HG02642 (cell line): ENCODE results near the gene FGFRL1.
"Not testable (repeated sequence)": the region's sequence is repeated elsewhere in the genome, so short reads cannot be mapped to it uniquely, and the experiment has no call there.

Experiments
- ATAC-seq: cut with Tn5 transposase; IDR thresholded peaks from one replicate; pipeline ENCODE4 v1.9.1; 2021; ENCODE audit warnings: mild to moderate bottlenecking; ENCODE audit not compliant: unreplicated experiment, poor library complexity

Gene FGFRL1

GRCh38 chr4:1036095-1036494 is 24.7 kb downstream of the FGFRL1 start:
- ATAC-seq = no peak

DNA sequence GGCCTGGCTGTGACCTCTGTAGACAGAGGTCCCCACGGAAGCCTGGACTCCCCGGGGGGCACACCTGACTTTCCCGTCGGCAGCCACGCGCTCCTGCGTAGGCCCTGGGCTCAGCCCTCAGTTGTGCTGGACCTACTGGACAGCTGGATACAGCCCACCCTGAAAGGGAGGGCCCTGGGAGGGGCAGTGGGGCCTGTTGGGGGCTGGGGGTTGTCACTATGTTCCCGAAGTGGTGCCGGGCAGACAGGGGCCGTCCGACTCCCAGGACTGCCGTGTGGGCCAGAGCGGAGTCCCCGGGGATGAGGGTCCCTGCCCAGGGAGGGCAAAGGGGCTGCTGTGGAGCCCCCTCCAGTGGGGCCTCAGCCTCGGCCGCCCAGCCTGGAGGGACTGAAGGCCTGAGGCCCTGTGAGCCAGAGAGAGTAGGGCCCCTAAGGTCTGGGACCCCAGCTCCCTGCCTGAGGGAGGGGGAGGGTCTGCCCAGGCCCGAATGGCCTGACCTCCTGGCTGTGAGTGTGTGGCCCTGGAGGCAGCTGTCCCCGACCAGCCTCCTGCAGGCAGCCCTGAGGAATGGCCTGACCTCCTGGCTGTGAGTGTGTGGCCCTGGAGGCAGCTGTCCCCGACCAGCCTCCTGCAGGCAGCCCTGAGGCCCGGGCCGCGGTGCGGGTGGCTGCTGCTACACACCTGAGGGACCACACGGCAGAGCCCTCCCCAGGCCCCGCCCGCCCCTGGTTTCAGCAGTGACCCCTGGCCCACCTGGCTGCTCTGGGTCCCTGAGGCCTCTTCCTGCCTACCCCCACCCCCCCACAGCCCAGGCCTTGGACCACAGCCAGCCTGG is 25.8 kb downstream of the FGFRL1 start:
- ATAC-seq = no peak

DNA sequence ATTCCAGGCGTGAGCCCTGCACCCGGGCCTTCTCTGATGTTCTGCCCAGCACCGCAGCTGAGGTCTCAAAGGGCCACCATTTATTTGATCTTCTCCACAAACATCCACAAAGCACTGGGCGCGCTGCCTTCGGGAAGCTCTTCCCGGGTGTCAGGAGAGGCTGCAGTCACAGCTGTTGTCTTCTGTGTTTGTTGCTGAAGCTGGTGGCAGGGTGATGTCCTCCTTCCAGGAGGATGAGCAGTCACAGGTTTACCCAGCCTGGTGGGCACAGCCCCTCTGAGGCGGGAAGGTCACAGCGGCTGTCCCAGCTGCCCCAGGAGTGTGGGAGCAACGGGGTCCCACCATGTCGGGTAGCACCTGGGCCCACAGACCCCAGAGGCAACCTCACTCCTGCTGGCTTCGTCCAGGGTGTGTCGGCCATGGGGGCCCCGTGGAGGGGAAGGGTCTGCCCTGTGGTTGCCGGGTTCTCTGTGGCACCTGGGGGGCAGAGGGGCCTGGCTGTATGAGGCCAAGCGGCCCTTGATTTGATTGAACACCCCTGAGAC is 27.6 kb downstream of the FGFRL1 start:
- ATAC-seq = no peak

DNA sequence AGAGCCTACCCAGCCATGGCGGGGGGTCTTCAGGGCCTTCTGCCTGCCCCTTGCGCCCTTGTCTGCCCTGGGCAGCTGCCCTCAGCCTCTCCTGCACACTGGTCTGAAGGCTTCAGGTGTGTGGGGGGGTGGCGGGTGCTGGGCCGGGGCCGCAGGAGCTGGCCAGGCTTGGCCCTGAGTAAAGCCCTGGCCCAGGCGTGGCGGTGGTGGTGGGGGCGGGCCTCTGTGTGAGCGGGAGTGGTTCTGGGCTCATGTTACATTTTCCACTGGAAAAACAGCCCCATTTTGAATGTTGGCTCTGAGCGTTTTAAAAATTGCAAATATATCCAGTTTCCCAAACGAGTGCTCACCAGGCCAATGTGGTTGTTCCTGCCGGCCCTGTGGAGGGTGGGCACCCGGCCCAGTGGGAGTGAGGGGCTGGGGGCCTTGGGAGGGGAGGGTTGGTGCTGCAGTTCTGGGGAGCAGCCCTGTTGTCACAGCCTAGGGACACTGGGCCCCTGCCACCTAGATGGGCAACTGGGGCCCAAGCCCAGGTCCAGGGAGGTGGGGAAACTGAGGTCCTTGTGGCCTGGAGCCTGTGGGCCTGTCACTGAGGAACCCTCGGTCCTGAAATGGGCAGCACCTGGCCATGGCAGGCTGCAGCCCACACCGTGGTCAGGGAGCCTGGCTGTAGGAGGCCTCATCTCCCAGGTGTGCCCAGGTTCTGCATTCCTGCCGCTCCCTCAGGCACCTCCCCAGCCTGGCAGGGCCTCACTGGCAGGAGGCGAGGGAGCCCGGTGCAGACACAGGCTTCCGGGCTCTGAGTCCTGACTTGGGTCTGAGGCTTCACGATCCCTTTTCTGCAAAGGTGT is 28.3 kb downstream of the FGFRL1 start:
- ATAC-seq = no peak

GRCh38 chr4:1040344-1041146 is 29.1 kb downstream of the FGFRL1 start:
- ATAC-seq = no peak

- no peak for ATAC-seq
Measured at GRCh38 chr4:1041147-1041935, 29.9 kb downstream of the FGFRL1 start.

DNA sequence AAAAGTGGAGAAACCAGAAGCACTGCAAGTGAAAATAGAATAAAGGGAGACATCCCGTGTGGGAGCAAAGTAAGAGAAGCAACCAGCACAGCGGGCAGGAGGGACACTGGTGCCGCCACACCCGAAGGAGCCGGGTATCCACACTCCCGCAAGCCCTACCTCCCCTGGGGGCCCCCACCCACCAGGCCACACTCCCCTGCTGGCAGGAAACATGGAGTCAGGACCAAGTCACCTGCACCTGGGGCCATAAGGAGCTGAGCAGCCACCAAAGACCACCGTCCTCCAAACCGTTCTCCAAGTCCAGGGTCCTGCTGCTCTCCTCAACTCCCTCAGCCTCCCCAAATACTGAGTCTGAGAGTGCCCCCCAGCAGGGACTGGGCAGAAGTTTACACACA is 30.5 kb downstream of the FGFRL1 start:
- ATAC-seq = no peak

GRCh38 chr4:1042352-1043055 is 31.1 kb downstream of the FGFRL1 start:
- no peak for ATAC-seq

GRCh38 chr4:1043162-1043561 is 31.7 kb downstream of the FGFRL1 start:
- no peak for ATAC-seq

- no peak for ATAC-seq
Measured at GRCh38 chr4:1043651-1044468, 32.4 kb downstream of the FGFRL1 start.

DNA sequence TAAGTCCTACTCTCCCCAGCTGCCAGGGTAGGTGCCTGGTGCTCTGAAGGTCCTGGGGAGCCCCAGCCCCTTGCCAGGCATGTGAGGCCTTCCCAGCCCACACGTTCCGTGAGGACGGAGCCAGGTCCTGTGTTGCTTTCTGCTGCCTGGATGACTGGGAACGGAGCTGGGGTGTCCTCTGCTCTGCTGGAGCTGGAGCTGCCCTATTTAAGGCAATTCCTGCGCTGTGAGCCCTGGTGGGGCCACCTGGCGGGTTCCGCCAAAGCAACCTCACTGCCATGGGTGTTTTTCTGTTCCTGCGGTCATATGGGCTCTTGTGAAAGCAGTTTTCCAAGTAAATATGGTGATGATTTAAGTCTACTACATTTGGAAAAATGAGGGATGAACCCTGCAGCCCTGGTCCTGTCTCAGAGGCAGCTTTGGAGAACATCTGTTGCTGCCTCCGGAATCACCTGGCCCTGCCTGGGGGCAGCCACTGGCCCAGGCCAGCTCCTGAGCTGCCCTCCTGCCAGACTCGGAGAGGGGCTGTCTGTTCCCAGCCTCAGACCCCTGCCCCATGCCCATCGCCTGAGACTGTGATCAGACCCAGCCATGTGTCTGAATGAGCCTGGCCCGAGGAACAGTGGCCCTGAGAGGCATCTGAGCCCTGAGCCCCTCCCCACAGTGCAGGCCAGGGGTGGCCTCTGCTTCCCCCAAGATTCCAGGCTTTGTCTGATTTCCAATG is 33.2 kb downstream of the FGFRL1 start:
- no peak for ATAC-seq

GRCh38 chr4:1045193-1045594 is 33.8 kb downstream of the FGFRL1 start:
- ATAC-seq = no peak

- no peak for ATAC-seq
Measured at GRCh38 chr4:1045595-1046201, 34.3 kb downstream of the FGFRL1 start.

DNA sequence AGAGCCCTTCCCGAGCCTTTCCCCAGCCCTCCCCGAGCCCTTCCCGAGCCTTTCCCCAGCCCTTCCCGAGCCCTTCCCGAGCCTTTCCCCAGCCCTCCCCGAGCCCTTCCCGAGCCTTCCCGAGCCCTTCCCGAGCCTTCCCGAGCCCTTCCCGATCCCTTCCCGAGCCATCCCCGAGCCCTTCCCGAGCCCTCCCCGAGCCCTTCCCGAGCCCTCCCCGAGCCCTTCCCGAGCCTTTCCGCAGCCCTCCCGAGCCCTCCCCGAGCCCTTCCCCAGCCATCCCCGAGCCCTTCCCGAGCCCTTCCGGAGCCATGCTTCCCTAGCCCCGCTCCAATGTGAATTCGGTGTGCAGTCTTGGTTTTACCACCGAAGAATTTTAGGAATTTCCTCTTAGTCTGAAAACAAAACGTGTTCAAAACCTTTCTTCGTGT is 35.2 kb downstream of the FGFRL1 start:
- not testable (repeated sequence) for ATAC-seq

GRCh38 chr4:1047106-1047975 is 35.9 kb downstream of the FGFRL1 start:
- no peak for ATAC-seq
